ENCODE data around the gene CCDC157. TPM values are rescaled to one million over a fixed set of nuclear protein-coding genes. Genes with fewer than 3 reads are reported as not detected.

The CCDC157 gene
- total RNA-seq, 1 donor from 2014 or later: 9.3 TPM

- Mint-ChIP-seq H3K4me1 (no peaks in the 10 kb centered on the region), H3K27me3 (ENCODE audit: low read depth) (no peaks in the 10 kb centered on the region), H3K36me3 (ENCODE audit: low read depth) (no peaks in the 10 kb centered on the region), H3K4me3 (no peak overlapping the region), H3K27ac (ENCODE audit: unreplicated experiment) (peak overlapping the region; percentile 38), H3K9me3 (no peaks in the 10 kb centered on the region)
- no peak for DNase-seq (ENCODE audit: low read depth, low spot score)
- TF ChIP-seq CTCF (conservative IDR thresholded peaks at IDR 0.05): no peak
Measured at GRCh38 chr22:30375312-30375849, 18.6 kb downstream of the CCDC157 start.

GRCh38 chr22:30380011-30380410 lies 23.2 kb downstream of the CCDC157 start:
- Mint-ChIP-seq H3K27me3 (ENCODE audit: low read depth) (no peaks in the 10 kb centered on the region), H3K27ac (ENCODE audit: unreplicated experiment) (no peak overlapping the region), H3K4me3 (no peak overlapping the region), H3K4me1 (no peaks in the 10 kb centered on the region), H3K36me3 (ENCODE audit: low read depth) (no peaks in the 10 kb centered on the region), H3K9me3 (no peaks in the 10 kb centered on the region)
- DNase-seq (ENCODE audit: low read depth, low spot score): no peak
- TF ChIP-seq CTCF (conservative IDR thresholded peaks at IDR 0.05): no peak

- Mint-ChIP-seq H3K4me1 (peaks cover 2% of the 10 kb centered on the region), H3K4me3 (no peak overlapping the region), H3K27ac (ENCODE audit: unreplicated experiment) (no peak overlapping the region), H3K27me3 (ENCODE audit: low read depth) (no peaks in the 10 kb centered on the region), H3K9me3 (no peaks in the 10 kb centered on the region), H3K36me3 (ENCODE audit: low read depth) (no peaks in the 10 kb centered on the region)
- no peak for TF ChIP-seq CTCF (conservative IDR thresholded peaks at IDR 0.05)
- DNase-seq (ENCODE audit: low read depth, low spot score): no peak
Measured at GRCh38 chr22:30381264-30381663, 24.5 kb downstream of the CCDC157 start.

- H3K27me3 Mint-ChIP-seq (ENCODE audit: low read depth): no peaks in the 10 kb centered on the region
Measured at GRCh38 chr22:30382340-30382739, 25.5 kb downstream of the CCDC157 start.

GRCh38 chr22:30383061-30383460 lies 26.3 kb downstream of the CCDC157 start:
- DNase-seq (ENCODE audit: low read depth, low spot score): no peak
- Mint-ChIP-seq H3K4me1 (peaks cover 12% of the 10 kb centered on the region), H3K36me3 (ENCODE audit: low read depth) (no peaks in the 10 kb centered on the region), H3K27ac (ENCODE audit: unreplicated experiment) (no peak overlapping the region), H3K9me3 (no peaks in the 10 kb centered on the region), H3K4me3 (no peak overlapping the region), H3K27me3 (ENCODE audit: low read depth) (no peaks in the 10 kb centered on the region)
- no peak for TF ChIP-seq CTCF (conservative IDR thresholded peaks at IDR 0.05)

More at GRCh38 chr22:30382340-30382739, 25.5 kb downstream of the CCDC157 start:
- TF ChIP-seq CTCF (conservative IDR thresholded peaks at IDR 0.05): no peak
- H3K4me3 Mint-ChIP-seq: no peak overlapping the region
- H3K4me1 Mint-ChIP-seq: peaks cover 9% of the 10 kb centered on the region
- no peaks in the 10 kb centered on the region for H3K9me3 Mint-ChIP-seq
- DNase-seq (ENCODE audit: low read depth, low spot score): no peak
- H3K36me3 Mint-ChIP-seq (ENCODE audit: low read depth): no peaks in the 10 kb centered on the region
- H3K27ac Mint-ChIP-seq (ENCODE audit: unreplicated experiment): no peak overlapping the region
